ENCODE measurements around the gene LPGAT1.

DNA sequence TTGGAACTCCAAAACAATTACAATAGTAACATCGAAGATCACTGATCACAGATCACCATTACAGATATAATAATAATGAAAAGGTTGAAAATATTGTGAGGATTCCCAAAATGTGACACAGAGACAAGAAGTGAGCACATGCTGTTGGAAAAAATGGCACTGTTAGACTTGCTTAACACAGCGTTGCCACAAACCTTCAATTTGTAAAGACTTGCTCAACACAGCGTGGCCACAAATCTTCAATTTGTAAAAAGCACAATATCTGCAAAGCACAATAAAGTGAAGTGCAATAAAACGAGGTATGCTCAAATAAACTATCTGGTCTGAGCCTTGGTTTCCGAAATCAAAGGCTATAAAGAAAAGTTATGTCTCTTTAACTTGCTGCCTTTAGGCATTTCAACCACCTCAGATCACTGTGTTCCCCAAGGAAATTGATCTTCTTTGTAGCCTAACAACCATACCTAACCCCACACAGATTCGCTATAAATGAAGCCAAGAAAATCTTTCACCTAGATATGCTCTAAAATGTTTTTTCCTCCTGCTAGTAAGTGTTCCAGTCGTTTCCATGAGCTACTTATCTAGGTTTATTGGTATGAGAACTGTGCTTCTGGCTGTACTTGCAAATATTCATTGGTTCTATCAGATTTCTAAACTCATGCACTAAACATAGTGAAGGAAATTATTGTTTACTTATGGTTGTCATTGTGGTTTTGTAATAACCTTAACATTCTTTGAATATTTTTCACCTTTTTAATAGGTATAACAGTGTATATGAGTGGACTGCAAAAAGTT, 13.1 kb upstream of the LPGAT1 start:
- TF ChIP-seq CTCF (IDR thresholded peaks at IDR 0.05; ENCODE audit: low read depth, low read length), result no peak
- TF ChIP-seq EZH2phosphoT487 (IDR thresholded peaks at IDR 0.05; ENCODE audit: low read depth), result no peak

Measured in OCI-LY3 (cell line).